Endothelial cell of umbilical vein (primary cell): ENCODE results near the gene RNU5D-1. TPM values are rescaled to one million over a fixed set of nuclear protein-coding genes. Genes with fewer than 3 reads are reported as not detected.

Experiments used
- BruUV-seq: library from RNA; stranded (reverse); fragments of 400-500 nt; replicated peaks from 2 replicates; lab custom pipeline; 2021; lab: Mats Ljungman, UMichigan
- CTCF ChIA-PET: fragments of 300-600, 350-600 bp; sonication (Branson Sonifier 250); formaldehyde crosslinking; loops from one replicate; lab custom pipeline; 2021; ENCODE audit warnings: antibody characterized with exemption, inconsistent platforms; lab: Charles Lee
- POLR2A ChIA-PET: fragments of 300-600, 350-600 bp; sonication (Branson Sonifier 250); formaldehyde crosslinking; loops from one replicate; lab custom pipeline; 2021; ENCODE audit warnings: antibody characterized with exemption, inconsistent platforms; lab: Charles Lee
- DNase-seq: peaks from one replicate; pipeline ENCODE4 v3.0.0-alpha.2; 2011; ENCODE audit warnings: low read depth, low spot score
- FAIRE-seq: peaks from 2 replicates; lab custom pipeline; 2011; peaks lifted over from hg19 to GRCh38; lab: Jason Lieb, UNC
- H2AFZ ChIP-seq: 2 replicates; pipeline ENCODE4 v1.6.0; 2012; ENCODE audit warnings: low read depth, low read length, control low read depth, inconsistent platforms
- H3K27ac ChIP-seq: 2 replicates; pipeline ENCODE4 v1.5.1; 2011; ENCODE audit warnings: low read depth, mild to moderate bottlenecking, control low read depth, low read length, moderate library complexity; ENCODE audit not compliant: insufficient read depth
- H3K27me3 ChIP-seq, 2 experiments: 2 replicates each; pipeline versions ENCODE4 v1.6.0 to v1.6.1; 2011; ENCODE audit warnings: low read length in 2 of 2, mixed read lengths in 1 of 2; ENCODE audit not compliant: control insufficient read depth in 2 of 2, insufficient read depth in 2 of 2
- H3K36me3 ChIP-seq, 2 experiments: 2 replicates in 1 of 2; 3 replicates in 1 of 2; pipeline ENCODE4 v1.5.1; 2011; ENCODE audit warnings: low read length in 2 of 2, mild to moderate bottlenecking in 1 of 2, moderate library complexity in 1 of 2; ENCODE audit not compliant: control insufficient read depth in 2 of 2, insufficient read depth in 2 of 2; ENCODE audit errors: extremely low read depth in 1 of 2
- H3K4me1 ChIP-seq: 3 replicates; pipeline ENCODE4 v1.5.1; 2011; ENCODE audit warnings: mild to moderate bottlenecking, low read length; ENCODE audit not compliant: control insufficient read depth, insufficient read depth; ENCODE audit errors: extremely low read depth
- H3K4me2 ChIP-seq: 2 replicates; pipeline ENCODE4 v1.6.1; 2011; ENCODE audit warnings: low read length, control low read depth, mixed read lengths; ENCODE audit not compliant: insufficient read depth
- H3K4me3 ChIP-seq, 3 experiments: fragments of 200-600 bp in 1 of 3; sonication (generic), shearing (Covaris generic) in 1 of 3; replicated peaks in 1 of 3; 2 replicates each; pipeline ENCODE4 v1.5.1; 2011 to 2016; ENCODE audit warnings: control low read depth in 3 of 3, low read length in 3 of 3, mild to moderate bottlenecking in 2 of 3, inconsistent platforms in 1 of 3, low read depth in 1 of 3, moderate library complexity in 1 of 3; ENCODE audit not compliant: insufficient read depth in 1 of 3
- H3K79me2 ChIP-seq: 2 replicates; pipeline ENCODE4 v1.6.0; 2012; ENCODE audit warnings: low read length, inconsistent platforms; ENCODE audit not compliant: control insufficient read depth, insufficient read depth
- H3K9ac ChIP-seq: replicated peaks from 2 replicates; pipeline ENCODE3; 2011; ENCODE audit warnings: low read length, control low read depth; ENCODE audit not compliant: insufficient read depth; ENCODE audit errors: extremely low read depth
- H3K9me1 ChIP-seq: replicated peaks from 3 replicates; pipeline ENCODE4 v1.6.0; 2011; ENCODE audit warnings: mild to moderate bottlenecking, low read length; ENCODE audit not compliant: control insufficient read depth, insufficient read depth; ENCODE audit errors: extremely low read depth
- H3K9me3 ChIP-seq: replicated peaks from 2 replicates; pipeline ENCODE4 v1.5.1; 2012; ENCODE audit warnings: low read length, inconsistent platforms; ENCODE audit not compliant: control insufficient read depth, insufficient read depth
- H4K20me1 ChIP-seq: replicated peaks from 2 replicates; pipeline ENCODE3; 2011; ENCODE audit warnings: mild to moderate bottlenecking, low read length; ENCODE audit not compliant: control insufficient read depth, insufficient read depth; ENCODE audit errors: extremely low read depth
- EZH2 ChIP-seq: IDR thresholded peaks from 2 replicates; pipeline ENCODE4 v1.6.1; 2012; ENCODE audit warnings: borderline replicate concordance, low read depth, mild to moderate bottlenecking, moderate library complexity, low read length, inconsistent platforms; ENCODE audit not compliant: severe bottlenecking
- FOS ChIP-seq: IDR thresholded peaks from 2 replicates; pipeline ENCODE4 v1.6.1; 2011; ENCODE audit warnings: mild to moderate bottlenecking, low read length, moderate library complexity, borderline replicate concordance; ENCODE audit not compliant: insufficient read depth
- JUN ChIP-seq: IDR thresholded peaks from 2 replicates; pipeline ENCODE4 v1.6.1; 2011; ENCODE audit warnings: borderline replicate concordance, low read depth; ENCODE audit not compliant: insufficient read length, insufficient read depth
- MYC ChIP-seq: IDR thresholded peaks from one replicate; pipeline ENCODE4 v1.6.1; 2011; ENCODE audit warnings: mild to moderate bottlenecking, low read depth, low read length
- POLR2AphosphoS5 ChIP-seq: IDR thresholded peaks from 2 replicates; pipeline ENCODE4 v1.6.1; 2012; ENCODE audit warnings: low read depth, mild to moderate bottlenecking, control low read depth, low read length, moderate library complexity; ENCODE audit not compliant: insufficient read depth
- dilution Hi-C: fragments of 300-500 bp; cut with MboI; formaldehyde crosslinking; loops from one replicate; pipeline ENCODE4 v1.15.0; 2019; ENCODE audit warnings: low sequenced_read_pairs; ENCODE audit not compliant: extremely low pct_ligation_motif_present
- intact Hi-C: fragments of 100-400 bp; cut with micrococcal nuclease; formaldehyde crosslinking; loops from one replicate; pipeline ENCODE4 v1.10.0; 2022
- polyA plus RNA-seq, 4 experiments: library from polyadenylated mRNA; depleted of rRNA in 3 of 4; stranded (reverse) in 3 of 4; unstranded in 1 of 4; fragments of >200 nt; gene quantifications; 2 replicates each; pipeline versions ENCODE4 v1.2.1 to v1.2.3, GENCODE V29; 2011 to 2012; ENCODE audit warnings: missing spikeins in 1 of 4
- total RNA-seq: library from RNA; stranded (reverse); gene quantifications from 2 replicates; pipeline ENCODE4 v1.2.3, GENCODE V29; 2021
- TF ChIP-seq, protein P1 (sequence below), 2 donors: IDR thresholded peaks; 1 replicate in 1 of 2; 2 replicates in 1 of 2; pipeline ENCODE4 v1.5.1; 2011; ENCODE audit warnings: low read length in 2 of 2, mild to moderate bottlenecking in 2 of 2, moderate library complexity in 2 of 2, control low read depth in 1 of 2, inconsistent platforms in 1 of 2, low read depth in 1 of 2; ENCODE audit not compliant: insufficient read depth in 1 of 2; ENCODE audit errors: extremely low read depth in 1 of 2

RNU5D-1 gene
- total and polyA plus RNA-seq, 2 donors (not counting 3 experiments of a cell fraction or from before 2014, with no cell fraction given), result not detected

- DNase-seq, result no peak
- Histone ChIP-seq H3K9me1 (no peaks in the 10 kb centered on the region), H4K20me1 (no peaks in the 10 kb centered on the region), H3K9ac (no peak overlapping the region), H3K4me1 (peaks cover 2% of the 10 kb centered on the region), H3K27me3 (peaks cover 0 to 4% of the 10 kb centered on the region in 2 experiments), H2AFZ (no peak overlapping the region), H3K36me3 (no peaks in the 10 kb centered on the region), H3K4me2 (no peak overlapping the region), H3K9me3 (no peaks in the 10 kb centered on the region), H3K4me3 (no peak overlapping the region), H3K27ac (no peak overlapping the region), H3K79me2 (no peaks in the 10 kb centered on the region)
- CTCF ChIA-PET, result interaction anchor here (1.1 to 1.4 kb wide), 2 partner anchors 29 to 42 kb away, joined by 3 read pairs; partner anchors contain the start of gene RPS8
- intact Hi-C loops, result loop anchor here (5.0 kb wide), 1 partner anchor 279 kb away; the partner anchor contains the start of genes HECTD3 and UROD
- BruUV-seq, result no TSS peak
- POLR2A ChIA-PET, result interaction anchor here (0.9 kb wide), 1 partner anchor 12 kb away, joined by 3 read pairs; no protein-coding TSS in a partner anchor
- dilution Hi-C loops, result no loop called here
- TF ChIP-seq JUN (no peak), POLR2AphosphoS5 (no peak), EZH2 (no peak), MYC (no peak), FOS (no peak)
- TF ChIP-seq, protein P1, sequence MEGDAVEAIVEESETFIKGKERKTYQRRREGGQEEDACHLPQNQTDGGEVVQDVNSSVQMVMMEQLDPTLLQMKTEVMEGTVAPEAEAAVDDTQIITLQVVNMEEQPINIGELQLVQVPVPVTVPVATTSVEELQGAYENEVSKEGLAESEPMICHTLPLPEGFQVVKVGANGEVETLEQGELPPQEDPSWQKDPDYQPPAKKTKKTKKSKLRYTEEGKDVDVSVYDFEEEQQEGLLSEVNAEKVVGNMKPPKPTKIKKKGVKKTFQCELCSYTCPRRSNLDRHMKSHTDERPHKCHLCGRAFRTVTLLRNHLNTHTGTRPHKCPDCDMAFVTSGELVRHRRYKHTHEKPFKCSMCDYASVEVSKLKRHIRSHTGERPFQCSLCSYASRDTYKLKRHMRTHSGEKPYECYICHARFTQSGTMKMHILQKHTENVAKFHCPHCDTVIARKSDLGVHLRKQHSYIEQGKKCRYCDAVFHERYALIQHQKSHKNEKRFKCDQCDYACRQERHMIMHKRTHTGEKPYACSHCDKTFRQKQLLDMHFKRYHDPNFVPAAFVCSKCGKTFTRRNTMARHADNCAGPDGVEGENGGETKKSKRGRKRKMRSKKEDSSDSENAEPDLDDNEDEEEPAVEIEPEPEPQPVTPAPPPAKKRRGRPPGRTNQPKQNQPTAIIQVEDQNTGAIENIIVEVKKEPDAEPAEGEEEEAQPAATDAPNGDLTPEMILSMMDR (IDR thresholded peaks at IDR 0.05; ENCODE audit: extremely low read depth in 1 of 2, insufficient read depth in 1 of 2, low read depth in 1 of 2, low read length in 2 of 2), result no peak
- FAIRE-seq, result no peak
Observed at GRCh38 chr1:44733365-44733764, 2.4 kb upstream of the RNU5D-1 start.
